T-helper 1 cell (primary cell): Measurements from ENCODE around the gene ZNF83.
"Not testable (repeated sequence)": the region's sequence is repeated elsewhere in the genome, so short reads cannot be mapped to it uniquely, and the experiment has no call there.

ENCODE experiments used
- DNase-seq, 5 donors: peaks; one replicate each; pipeline ENCODE4 v3.0.0-alpha.2; 2012 to 2020

ZNF83 gene

GRCh38 chr19:52638601-52639000, 446 bp upstream of the ZNF83 start:
- DNase-seq, result no peak

GRCh38 chr19:52635786-52636570, 2.2 kb downstream of the ZNF83 start:
- DNase-seq, result no peak

GRCh38 chr19:52627441-52627840, 10.7 kb downstream of the ZNF83 start:
- DNase-seq, result not testable (repeated sequence)

- no peak for DNase-seq
These were observed 11.2 kb downstream of the ZNF83 start for GRCh38 chr19:52626915-52627314.

- DNase-seq, result no peak
These were observed 15.9 kb downstream of the ZNF83 start for GRCh38 chr19:52622261-52622660.

GRCh38 chr19:52621376-52621775, 16.8 kb downstream of the ZNF83 start:
- no peak for DNase-seq

- DNase-seq, result no peak
These were observed 24.8 kb downstream of the ZNF83 start for GRCh38 chr19:52613299-52613906.

- no peak for DNase-seq
These were observed 34.5 kb downstream of the ZNF83 start for GRCh38 chr19:52603558-52604207.

- DNase-seq, result no peak
These were observed 35.2 kb downstream of the ZNF83 start for GRCh38 chr19:52602941-52603340.

- not testable (repeated sequence) for DNase-seq
These were observed 36.2 kb downstream of the ZNF83 start for GRCh38 chr19:52601974-52602366.

- peak; percentile 88 to 92 (median 89) for DNase-seq
These were observed 36.9 kb downstream of the ZNF83 start for GRCh38 chr19:52601025-52601973.

GRCh38 chr19:52600639-52601024, 37.5 kb downstream of the ZNF83 start:
- peak in 3 of 5 donors; percentile 5 to 19 (median 8) for DNase-seq

- no peak for DNase-seq
These were observed 38.9 kb downstream of the ZNF83 start for GRCh38 chr19:52599241-52599640.

- DNase-seq, result not testable (repeated sequence)
These were observed 44.7 kb downstream of the ZNF83 start for GRCh38 chr19:52593441-52593840.

- no peak for DNase-seq
These were observed 45.9 kb downstream of the ZNF83 start for GRCh38 chr19:52592301-52592700.

GRCh38 chr19:52590728-52591127, 47.4 kb downstream of the ZNF83 start:
- no peak for DNase-seq

- DNase-seq, result no peak
These were observed 52.6 kb downstream of the ZNF83 start for GRCh38 chr19:52585604-52586003.

- DNase-seq, result no peak
These were observed 53.3 kb downstream of the ZNF83 start for GRCh38 chr19:52584736-52585440.

- peak; percentile 87 to 94 (median 91) for DNase-seq
These were observed 67.9 kb downstream of the ZNF83 start, which contains the start of gene ZNF701 for GRCh38 chr19:52570000-52570861. TSS of gene ZNF701 (plus strand) at chr19:52570287. CDS start at chr19:52574148, 3,861 bp downstream.

GRCh38 chr19:52569638-52569999, 68.5 kb downstream of the ZNF83 start:
- DNase-seq, result peak in 1 of 5 donors; percentile 4

GRCh38 chr19:52567921-52568320, 70.2 kb downstream of the ZNF83 start:
- no peak for DNase-seq
